ENCODE results near the gene SHKBP1. TPM values are rescaled to one million over a fixed set of nuclear protein-coding genes. Genes with fewer than 3 reads are reported as not detected.

Gene SHKBP1
- total and polyA plus RNA-seq, 2 of the 8 experiments (the other 6 are each of a cell fraction or from before 2014, with no cell fraction given): 74.6 to 98.8 TPM

- TF ChIP-seq RAD21 (IDR thresholded peaks at IDR 0.05 in 1 of 2, conservative IDR thresholded peaks at IDR 0.05 in 1 of 2; ENCODE audit: low read depth in 2 of 2, low read length in 2 of 2): no peak
- no peak for TF ChIP-seq CBX5 (IDR thresholded peaks at IDR 0.05; ENCODE audit: low read depth, low read length)
- TF ChIP-seq CHD2 (IDR thresholded peaks at IDR 0.05; ENCODE audit: low read length): no peak
- no peak for TF ChIP-seq MAX (IDR thresholded peaks at IDR 0.05)
- no peak for TF ChIP-seq EZH2 (IDR thresholded peaks at IDR 0.05; ENCODE audit: low read depth, low read length, severe bottlenecking)
- TF ChIP-seq HDAC6 (IDR thresholded peaks at IDR 0.05; ENCODE audit: low read depth, low read length): no peak
- TF ChIP-seq TEAD4 (IDR thresholded peaks at IDR 0.05; ENCODE audit: low read depth, low read length): no peak
- no peak for TF ChIP-seq RNF2 (IDR thresholded peaks at IDR 0.05; ENCODE audit: borderline replicate concordance, low read depth, low read length, missing control alignments, poor library complexity, severe bottlenecking)
- no peak for TF ChIP-seq SP2 (IDR thresholded peaks at IDR 0.05; ENCODE audit: low read length)
- TF ChIP-seq SRF (IDR thresholded peaks at IDR 0.05; ENCODE audit: low read depth, low read length): no peak
These were observed 35.4 kb downstream of the SHKBP1 start (continued) for GRCh38 chr19:40611900-40612698.
